Neural progenitor cell (in vitro differentiated cells): ENCODE data around the gene MST1R.

Experiments used
- CTCF ChIP-seq: fragments of 200-600 bp; sonication (generic); IDR thresholded peaks from 2 replicates; pipeline ENCODE4 v1.5.1; 2017; ENCODE audit warnings: antibody characterized with exemption, mild to moderate bottlenecking
- EZH2 ChIP-seq: fragments of 200-600 bp; sonication (generic); IDR thresholded peaks from 2 replicates; pipeline ENCODE4 v1.6.1; 2017; ENCODE audit warnings: antibody characterized with exemption, mild to moderate bottlenecking, moderate library complexity
- EZH2phosphoT487 ChIP-seq: fragments of 200-600 bp; sonication (generic); IDR thresholded peaks from 2 replicates; pipeline ENCODE4 v1.6.1; 2017; ENCODE audit warnings: antibody characterized with exemption

GRCh38 chr3:49926117-49926728 is 22.6 kb upstream of the MST1R start:
- TF ChIP-seq CTCF (no peak), EZH2phosphoT487 (no peak), EZH2 (no peak)
